OCI-LY3 (cell line): ENCODE data around the gene GARIN5A.

Experiments
- H2AFZ ChIP-seq: fragments of 200-600, 300-600 bp; shearing (Covaris generic); 2 replicates; pipeline ENCODE4 v1.6.0; 2014; ENCODE audit warnings: antibody characterized with exemption, low read depth, low read length
- H3K27ac ChIP-seq: fragments of 200-600, 300-600 bp; sonication (generic); 2 replicates; pipeline ENCODE4 v1.5.1; 2014; ENCODE audit warnings: mild to moderate bottlenecking, low read length, moderate library complexity, mixed read lengths
- H3K27me3 ChIP-seq: fragments of 200-600, 300-600 bp; sonication (generic); 2 replicates; pipeline ENCODE4 v1.6.1; 2014; ENCODE audit warnings: low read depth, low read length, mixed read lengths
- H3K36me3 ChIP-seq: fragments of 200-600, 300-600 bp; sonication (generic); replicated peaks from 2 replicates; pipeline ENCODE3; 2014; ENCODE audit warnings: low read depth, low read length, mixed read lengths
- H3K4me1 ChIP-seq: fragments of 300-600, 200-600 bp; sonication (generic); 2 replicates; pipeline ENCODE4 v1.6.1; 2014; ENCODE audit warnings: low read length, mixed read lengths
- H3K4me2 ChIP-seq: fragments of 200-600, 300-600 bp; sonication (generic); 2 replicates; pipeline ENCODE4 v1.6.1; 2014; ENCODE audit warnings: low read length, mixed read lengths
- H3K4me3 ChIP-seq: fragments of 300-600, 200-600 bp; sonication (generic); 2 replicates; pipeline ENCODE4 v1.5.1; 2014; ENCODE audit warnings: antibody characterized with exemption, mild to moderate bottlenecking, low read length, moderate library complexity
- H3K79me2 ChIP-seq: fragments of 300-600, 200-600 bp; shearing (Covaris generic); 2 replicates; pipeline ENCODE4 v1.6.1; 2014; ENCODE audit warnings: mild to moderate bottlenecking, low read length, mixed read lengths
- H3K9ac ChIP-seq: fragments of 300-600, 200-600 bp; shearing (Covaris generic); 2 replicates; pipeline ENCODE4 v1.6.0; 2014; ENCODE audit warnings: mild to moderate bottlenecking, low read length, moderate library complexity
- H3K9me3 ChIP-seq: fragments of 200-600, 300-600 bp; shearing (Covaris generic); 2 replicates; pipeline ENCODE4 v1.6.1; 2014; ENCODE audit warnings: low read length, mixed read lengths; ENCODE audit not compliant: insufficient read depth
- H4K20me1 ChIP-seq: fragments of 200-600, 300-600 bp; sonication (generic); 2 replicates; pipeline ENCODE4 v1.6.1; 2016; ENCODE audit warnings: low read length, mixed read lengths; ENCODE audit not compliant: insufficient read depth
- CTCF ChIP-seq: fragments of 200-600, 300-600 bp; sonication (generic); IDR thresholded peaks from 2 replicates; pipeline ENCODE4 v1.5.1; 2014; ENCODE audit warnings: antibody characterized with exemption, low read length, low read depth
- EZH2phosphoT487 ChIP-seq: fragments of 200-600 bp; shearing (Covaris generic); IDR thresholded peaks from 2 replicates; pipeline ENCODE4 v1.6.1; 2018; ENCODE audit warnings: antibody characterized with exemption, mixed run types, low read depth

Gene GARIN5A

GRCh38 chr19:50479761-50480251, 3.2 kb upstream of the GARIN5A start:
- Histone ChIP-seq H4K20me1 (peaks cover 15% of the 10 kb centered on the region), H3K4me1 (peaks cover 18% of the 10 kb centered on the region), H3K27ac (no peak overlapping the region), H3K9ac (no peak overlapping the region), H2AFZ (no peak overlapping the region), H3K4me3 (no peak overlapping the region), H3K4me2 (no peak overlapping the region), H3K79me2 (peaks cover 38% of the 10 kb centered on the region), H3K9me3 (no peaks in the 10 kb centered on the region), H3K27me3 (no peaks in the 10 kb centered on the region), H3K36me3 (peaks cover 36% of the 10 kb centered on the region)
- TF ChIP-seq CTCF = no peak

GRCh38 chr19:50478901-50479715, 2.5 kb upstream of the GARIN5A start:
- H3K4me3 ChIP-seq = no peak overlapping the region
- no peaks in the 10 kb centered on the region for H3K27me3 ChIP-seq
- peaks cover 18% of the 10 kb centered on the region for H3K4me1 ChIP-seq
- no peaks in the 10 kb centered on the region for H3K9me3 ChIP-seq
- H3K9ac ChIP-seq = no peak overlapping the region
- no peak overlapping the region for H2AFZ ChIP-seq
- H3K27ac ChIP-seq = no peak overlapping the region
- H3K79me2 ChIP-seq = peaks cover 38% of the 10 kb centered on the region
- no peak overlapping the region for H3K4me2 ChIP-seq
- TF ChIP-seq CTCF (peak; percentile 87), EZH2phosphoT487 (no peak)
- H4K20me1 ChIP-seq = peaks cover 15% of the 10 kb centered on the region
- H3K36me3 ChIP-seq = peaks cover 30% of the 10 kb centered on the region

- H4K20me1 ChIP-seq = peaks cover 15% of the 10 kb centered on the region
- peaks cover 25% of the 10 kb centered on the region for H3K36me3 ChIP-seq
- H3K79me2 ChIP-seq = peaks cover 38% of the 10 kb centered on the region
- no peak overlapping the region for H3K27ac ChIP-seq
- H3K27me3 ChIP-seq = no peaks in the 10 kb centered on the region
- H3K4me2 ChIP-seq = peak overlapping the region; percentile 74
- H3K4me3 ChIP-seq = peak overlapping the region; percentile 89
- no peak overlapping the region for H2AFZ ChIP-seq
- TF ChIP-seq EZH2phosphoT487 (no peak), CTCF (no peak)
- H3K9me3 ChIP-seq = no peaks in the 10 kb centered on the region
- H3K9ac ChIP-seq = peak overlapping the region; percentile 93; the same call in 1 of the 2 replicates
- H3K4me1 ChIP-seq = peaks cover 18% of the 10 kb centered on the region
Measured at GRCh38 chr19:50477751-50478515, 1.3 kb upstream of the GARIN5A start.

- Histone ChIP-seq H3K4me3 (peak overlapping the region; percentile 89), H3K9ac (peak overlapping the region; percentile 93), H3K27me3 (no peaks in the 10 kb centered on the region), H3K79me2 (peaks cover 38% of the 10 kb centered on the region), H3K4me2 (peak overlapping the region; percentile 74), H3K9me3 (no peaks in the 10 kb centered on the region), H4K20me1 (peaks cover 15% of the 10 kb centered on the region), H3K4me1 (peaks cover 18% of the 10 kb centered on the region), H2AFZ (no peak overlapping the region), H3K36me3 (peaks cover 23% of the 10 kb centered on the region), H3K27ac (peak overlapping the region; percentile 61)
- TF ChIP-seq EZH2phosphoT487 (no peak), CTCF (no peak)
Measured at GRCh38 chr19:50476907-50477238, 225 bp upstream of the GARIN5A start.
